ENCODE results near the gene P2RX7.

DNA sequence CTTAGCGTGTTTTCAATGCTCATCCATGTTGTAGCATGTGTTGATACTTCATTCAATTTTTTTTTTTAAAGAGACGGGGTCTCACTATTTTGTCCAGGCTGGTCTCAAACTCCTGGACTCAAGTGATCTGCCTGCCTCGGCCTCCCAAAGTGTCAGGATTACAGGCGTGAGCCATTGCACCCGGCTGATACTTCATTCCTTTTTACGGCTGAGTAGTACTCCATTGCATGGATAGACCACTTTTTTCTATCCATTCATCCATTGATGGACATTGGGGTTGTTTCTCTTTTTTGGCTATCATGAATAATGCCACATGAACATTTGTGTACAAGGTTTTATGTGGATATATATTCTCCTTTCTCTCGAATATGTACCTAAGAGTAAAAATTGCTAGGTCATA lies 1.2 kb downstream of the P2RX7 start:
- TF ChIP-seq POLR2AphosphoS5 (IDR thresholded peaks at IDR 0.05; ENCODE audit: low read depth, low read length), result no peak
- TF ChIP-seq, protein P1, sequence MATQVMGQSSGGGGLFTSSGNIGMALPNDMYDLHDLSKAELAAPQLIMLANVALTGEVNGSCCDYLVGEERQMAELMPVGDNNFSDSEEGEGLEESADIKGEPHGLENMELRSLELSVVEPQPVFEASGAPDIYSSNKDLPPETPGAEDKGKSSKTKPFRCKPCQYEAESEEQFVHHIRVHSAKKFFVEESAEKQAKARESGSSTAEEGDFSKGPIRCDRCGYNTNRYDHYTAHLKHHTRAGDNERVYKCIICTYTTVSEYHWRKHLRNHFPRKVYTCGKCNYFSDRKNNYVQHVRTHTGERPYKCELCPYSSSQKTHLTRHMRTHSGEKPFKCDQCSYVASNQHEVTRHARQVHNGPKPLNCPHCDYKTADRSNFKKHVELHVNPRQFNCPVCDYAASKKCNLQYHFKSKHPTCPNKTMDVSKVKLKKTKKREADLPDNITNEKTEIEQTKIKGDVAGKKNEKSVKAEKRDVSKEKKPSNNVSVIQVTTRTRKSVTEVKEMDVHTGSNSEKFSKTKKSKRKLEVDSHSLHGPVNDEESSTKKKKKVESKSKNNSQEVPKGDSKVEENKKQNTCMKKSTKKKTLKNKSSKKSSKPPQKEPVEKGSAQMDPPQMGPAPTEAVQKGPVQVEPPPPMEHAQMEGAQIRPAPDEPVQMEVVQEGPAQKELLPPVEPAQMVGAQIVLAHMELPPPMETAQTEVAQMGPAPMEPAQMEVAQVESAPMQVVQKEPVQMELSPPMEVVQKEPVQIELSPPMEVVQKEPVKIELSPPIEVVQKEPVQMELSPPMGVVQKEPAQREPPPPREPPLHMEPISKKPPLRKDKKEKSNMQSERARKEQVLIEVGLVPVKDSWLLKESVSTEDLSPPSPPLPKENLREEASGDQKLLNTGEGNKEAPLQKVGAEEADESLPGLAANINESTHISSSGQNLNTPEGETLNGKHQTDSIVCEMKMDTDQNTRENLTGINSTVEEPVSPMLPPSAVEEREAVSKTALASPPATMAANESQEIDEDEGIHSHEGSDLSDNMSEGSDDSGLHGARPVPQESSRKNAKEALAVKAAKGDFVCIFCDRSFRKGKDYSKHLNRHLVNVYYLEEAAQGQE (IDR thresholded peaks at IDR 0.05; ENCODE audit: insufficient read depth in 1 of 2, low read depth in 2 of 2, low read length in 2 of 2), result no peak
